ENCODE results near the gene SNED1. TPM values are rescaled to one million over a fixed set of nuclear protein-coding genes. Genes with fewer than 3 reads are reported as not detected.

SNED1 gene
- total and polyA plus RNA-seq, 7 donors: 0.69 to 37.1 (median 8.3) TPM

DNA sequence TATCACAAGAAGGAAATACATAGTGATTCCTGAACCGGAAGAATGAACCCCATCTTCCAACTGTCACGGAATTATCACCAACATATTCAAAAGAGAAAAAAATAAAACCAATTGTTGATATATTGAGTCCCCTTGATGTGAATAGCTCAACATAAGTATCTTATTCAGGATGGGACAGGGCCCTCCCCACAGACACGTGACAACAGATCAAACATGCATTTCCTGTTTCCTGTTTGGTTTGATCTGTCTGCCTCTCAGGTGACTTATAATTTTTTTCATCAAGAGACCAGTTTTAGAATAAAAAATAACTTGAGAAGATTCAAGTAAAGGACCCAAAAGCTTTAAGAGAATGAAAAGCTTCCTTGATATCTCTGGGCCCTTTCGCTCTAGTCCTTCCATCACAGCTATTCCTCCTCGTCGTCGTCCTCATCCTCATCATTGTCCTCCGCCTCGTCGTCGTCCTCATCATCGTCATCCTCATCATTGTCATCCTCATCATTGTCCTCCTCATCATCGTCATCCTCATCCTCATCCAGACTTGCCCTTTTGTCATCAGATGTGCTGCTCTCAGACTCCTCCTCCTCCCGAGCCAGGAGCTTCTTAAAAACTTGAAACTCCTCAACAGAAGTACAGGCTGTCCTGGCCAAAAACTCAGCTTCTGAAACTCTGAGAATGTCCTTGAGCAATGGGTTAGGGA is 97.3 kb downstream of the SNED1 start:
- no peak overlapping the region for H3K27ac ChIP-seq
- H3K36me3 ChIP-seq: peaks cover 0 to 90% (median 24%) of the 10 kb centered on the region in 4 donors
- H3K4me1 ChIP-seq: peaks cover 0 to 6% (median 2%) of the 10 kb centered on the region in 4 donors
- DNase-seq: no peak
- TF ChIP-seq EP300 (IDR thresholded peaks at IDR 0.05) (no peak), POLR2A (IDR thresholded peaks at IDR 0.05) (no peak), POLR2AphosphoS5 (IDR thresholded peaks at IDR 0.05) (no peak)
- TF ChIP-seq, protein P1, sequence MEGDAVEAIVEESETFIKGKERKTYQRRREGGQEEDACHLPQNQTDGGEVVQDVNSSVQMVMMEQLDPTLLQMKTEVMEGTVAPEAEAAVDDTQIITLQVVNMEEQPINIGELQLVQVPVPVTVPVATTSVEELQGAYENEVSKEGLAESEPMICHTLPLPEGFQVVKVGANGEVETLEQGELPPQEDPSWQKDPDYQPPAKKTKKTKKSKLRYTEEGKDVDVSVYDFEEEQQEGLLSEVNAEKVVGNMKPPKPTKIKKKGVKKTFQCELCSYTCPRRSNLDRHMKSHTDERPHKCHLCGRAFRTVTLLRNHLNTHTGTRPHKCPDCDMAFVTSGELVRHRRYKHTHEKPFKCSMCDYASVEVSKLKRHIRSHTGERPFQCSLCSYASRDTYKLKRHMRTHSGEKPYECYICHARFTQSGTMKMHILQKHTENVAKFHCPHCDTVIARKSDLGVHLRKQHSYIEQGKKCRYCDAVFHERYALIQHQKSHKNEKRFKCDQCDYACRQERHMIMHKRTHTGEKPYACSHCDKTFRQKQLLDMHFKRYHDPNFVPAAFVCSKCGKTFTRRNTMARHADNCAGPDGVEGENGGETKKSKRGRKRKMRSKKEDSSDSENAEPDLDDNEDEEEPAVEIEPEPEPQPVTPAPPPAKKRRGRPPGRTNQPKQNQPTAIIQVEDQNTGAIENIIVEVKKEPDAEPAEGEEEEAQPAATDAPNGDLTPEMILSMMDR (IDR thresholded peaks at IDR 0.05): no peak
- intact Hi-C loops (cut with DNase I): no loop called here
- H3K27me3 ChIP-seq: no peaks in the 10 kb centered on the region
- H3K4me3 ChIP-seq: no peak overlapping the region
- 81 to 91% methylated on average over 14 of the region's 14 CpGs for WGBS, 2 donors
- H3K9me3 ChIP-seq: no peaks in the 10 kb centered on the region

GRCh38 chr2:241096979-241097378 is 98.6 kb downstream of the SNED1 start:
- no peak for DNase-seq
- no peak overlapping the region for H3K27ac ChIP-seq
- H3K9me3 ChIP-seq: no peaks in the 10 kb centered on the region
- no peak for TF ChIP-seq POLR2A (IDR thresholded peaks at IDR 0.05)
- no peak for TF ChIP-seq POLR2AphosphoS5 (IDR thresholded peaks at IDR 0.05)
- TF ChIP-seq EP300 (IDR thresholded peaks at IDR 0.05): no peak
- TF ChIP-seq, protein P1 (IDR thresholded peaks at IDR 0.05): no peak
- no peaks in the 10 kb centered on the region for H3K27me3 ChIP-seq
- 86 to 92% methylated on average over 8 of the region's 8 CpGs for WGBS, 2 donors
- peaks cover 0 to 77% (median 22%) of the 10 kb centered on the region in 4 donors for H3K36me3 ChIP-seq
- intact Hi-C loops (cut with DNase I): no loop called here
- H3K4me1 ChIP-seq: peaks cover 0 to 14% (median 11%) of the 10 kb centered on the region in 4 donors
- H3K4me3 ChIP-seq: no peak overlapping the region

GRCh38 chr2:241099246-241099645 is 100.8 kb downstream of the SNED1 start:
- peaks cover 0 to 22% (median 20%) of the 10 kb centered on the region in 4 donors for H3K4me1 ChIP-seq
- H3K9me3 ChIP-seq: no peaks in the 10 kb centered on the region
- WGBS, 2 donors: 85 to 92% methylated on average over 5 of the region's 5 CpGs
- H3K27me3 ChIP-seq: no peaks in the 10 kb centered on the region
- H3K36me3 ChIP-seq: peaks cover 0 to 54% (median 13%) of the 10 kb centered on the region in 4 donors
- intact Hi-C loops (cut with DNase I): no loop called here
- TF ChIP-seq POLR2AphosphoS5 (IDR thresholded peaks at IDR 0.05) (no peak), POLR2A (IDR thresholded peaks at IDR 0.05) (no peak), EP300 (IDR thresholded peaks at IDR 0.05) (no peak)
- TF ChIP-seq, protein P1 (IDR thresholded peaks at IDR 0.05): no peak
- H3K4me3 ChIP-seq: no peak overlapping the region
- H3K27ac ChIP-seq: no peak overlapping the region
- DNase-seq: no peak

- H3K4me3 ChIP-seq: peak within 1 kb of the TSS; percentile 72 to 87 (median 84)
- H3K9me3 ChIP-seq: no peaks in the 10 kb centered on the region
- DNase-seq: peak; percentile 93
- H3K27ac ChIP-seq: peak within 1 kb of the TSS; percentile 82 to 88 (median 86)
- no peaks in the 10 kb centered on the region for H3K27me3 ChIP-seq
- 0% methylated on average over 56 of the region's 56 CpGs for WGBS, 2 donors
- TF ChIP-seq, protein P1 (IDR thresholded peaks at IDR 0.05): no peak
- TF ChIP-seq POLR2AphosphoS5 (IDR thresholded peaks at IDR 0.05): peak; percentile 63 to 88 (median 78)
- TF ChIP-seq POLR2A (IDR thresholded peaks at IDR 0.05): peak in 1 of 2 donors; percentile 27
- no peak for TF ChIP-seq EP300 (IDR thresholded peaks at IDR 0.05)
- intact Hi-C loops (cut with DNase I): loop anchor here (2.0 to 5.0 kb wide), 2 partner anchors 48 to 170 kb away; partner anchors contain the start of gene PPP1R7
- H3K4me1 ChIP-seq: peaks cover 0 to 22% (median 20%) of the 10 kb centered on the region in 4 donors
- H3K36me3 ChIP-seq: peaks cover 0 to 24% (median 2%) of the 10 kb centered on the region in 4 donors
These were observed 103.9 kb downstream of the SNED1 start, which contains the start of gene MTERF4 for GRCh38 chr2:241102239-241102803. Gene MTERF4, minus strand, starts transcription at chr2:241102287. Its CDS starts 14 bp downstream, at chr2:241102273.

Data from sigmoid colon (tissue), 7 donors.